GM19463 (cell line): ENCODE results near the gene OMA1.
"Not testable (repeated sequence)": the region's sequence is repeated elsewhere in the genome, so short reads cannot be mapped to it uniquely, and the experiment has no call there.

Experiments used
- ATAC-seq: cut with Tn5 transposase; IDR thresholded peaks from one replicate; pipeline ENCODE4 v1.9.1; 2021; ENCODE audit warnings: mild to moderate bottlenecking, moderate library complexity; ENCODE audit not compliant: unreplicated experiment

Gene OMA1

DNA sequence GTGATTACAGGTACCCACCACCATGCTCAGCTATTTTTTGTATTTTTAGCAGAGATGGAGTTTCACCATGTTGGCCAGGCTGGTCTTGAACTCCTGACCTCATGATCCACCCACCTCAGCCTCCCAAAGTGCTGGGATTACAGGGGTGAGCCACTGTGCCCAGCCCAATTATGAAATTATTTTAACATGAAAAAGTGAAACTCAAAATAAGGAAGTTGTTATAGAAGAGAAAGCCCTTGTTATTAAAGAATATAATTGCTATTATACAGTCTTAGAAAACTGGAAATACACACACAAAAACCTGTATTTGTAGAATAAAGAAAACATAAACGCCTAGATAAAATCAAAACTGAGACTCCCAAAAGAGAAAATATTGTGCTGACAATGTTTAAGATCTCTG, 14.7 kb downstream of the OMA1 start:
- ATAC-seq = not testable (repeated sequence)

DNA sequence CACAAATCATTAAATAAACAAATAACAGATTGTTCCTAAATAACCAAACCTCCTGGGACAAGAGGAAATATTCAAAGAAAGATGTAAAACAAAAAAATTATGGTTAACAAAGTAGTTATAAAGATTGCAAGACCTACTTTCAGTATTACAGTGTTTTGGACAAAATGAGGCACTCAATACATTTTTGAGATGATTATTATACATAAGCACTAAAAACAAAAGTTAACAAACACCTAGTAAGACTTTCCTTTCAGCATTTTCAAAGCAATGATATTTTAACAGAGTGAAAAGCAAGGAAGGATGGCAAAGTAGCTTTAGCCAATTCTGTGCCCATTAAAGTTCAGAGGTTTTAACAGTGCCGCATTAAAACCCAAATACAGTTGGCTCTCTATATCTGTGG, 17.2 kb downstream of the OMA1 start:
- ATAC-seq = no peak

DNA sequence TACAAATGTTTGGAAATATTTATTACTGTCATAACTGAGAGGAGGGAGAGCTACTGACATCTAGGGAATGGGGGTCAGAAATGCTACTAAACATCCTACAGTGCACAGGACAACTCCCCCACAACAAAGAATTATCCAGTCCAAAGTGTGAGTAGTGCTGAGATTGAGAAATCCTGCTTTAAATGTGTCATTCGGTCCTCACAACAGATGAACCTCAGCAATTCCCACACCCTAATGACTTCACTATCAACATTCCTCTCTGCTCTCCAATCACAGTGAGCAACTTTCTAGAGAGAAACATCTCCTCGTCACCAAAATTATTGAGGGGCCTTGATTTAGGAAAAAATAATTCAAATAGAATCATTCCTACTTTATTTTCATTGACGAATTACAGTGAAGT, 18.0 kb downstream of the OMA1 start:
- ATAC-seq = no peak

DNA sequence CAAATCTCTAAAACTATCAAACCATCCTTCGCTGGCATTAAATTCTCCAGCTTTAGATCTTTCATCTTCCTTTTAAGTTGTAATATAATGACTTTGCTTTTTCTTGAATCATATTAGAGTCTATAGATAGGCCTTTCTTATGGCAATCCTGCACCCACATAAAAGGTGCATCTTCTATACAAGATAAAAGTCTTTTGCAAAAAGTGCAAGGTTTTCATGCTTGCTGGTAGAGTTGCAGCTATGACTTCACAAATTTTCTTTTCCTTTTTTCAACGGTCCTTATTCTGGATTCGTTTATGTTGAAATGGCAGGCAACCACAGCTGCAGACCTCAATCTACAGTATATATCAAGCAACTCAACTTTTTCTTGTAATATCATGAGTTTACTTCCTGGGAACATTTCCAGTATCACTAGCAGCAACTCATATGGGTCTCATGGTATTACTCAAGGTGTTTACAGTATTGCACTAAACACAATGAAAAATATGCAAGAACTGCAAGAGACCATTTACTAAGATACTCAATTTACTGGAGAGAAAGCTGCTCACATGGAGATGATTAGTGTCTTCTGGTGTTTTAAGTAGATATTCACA, 22.1 kb downstream of the OMA1 start:
- no peak for ATAC-seq

DNA sequence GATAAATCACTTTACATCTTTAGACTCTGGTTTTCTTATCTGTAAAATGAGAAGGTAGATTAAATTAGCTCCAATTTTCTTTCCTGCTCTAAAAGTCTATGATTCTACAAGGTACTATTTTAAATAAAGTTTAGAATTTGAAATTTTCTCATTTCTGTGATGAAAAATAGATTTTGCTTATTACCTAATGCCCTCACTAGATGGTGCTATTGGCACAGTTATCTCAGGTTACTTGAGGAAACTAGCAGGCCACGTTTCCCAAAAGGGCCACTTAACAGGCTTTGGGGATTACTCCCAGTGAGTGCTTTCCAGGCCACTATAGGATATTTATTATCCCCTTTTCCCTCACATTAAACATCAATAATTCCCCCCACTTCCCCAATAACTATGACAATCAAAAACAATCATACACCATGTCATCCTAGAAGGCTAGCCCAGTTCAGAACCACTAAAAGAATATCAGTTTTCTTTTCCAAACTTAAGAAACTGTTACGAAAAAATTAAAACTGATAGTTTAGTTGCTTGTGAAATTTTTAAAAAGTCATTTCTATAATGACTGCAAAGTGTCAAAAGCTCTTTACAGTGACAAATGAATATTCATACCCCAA, 30.6 kb downstream of the OMA1 start:
- no peak for ATAC-seq

DNA sequence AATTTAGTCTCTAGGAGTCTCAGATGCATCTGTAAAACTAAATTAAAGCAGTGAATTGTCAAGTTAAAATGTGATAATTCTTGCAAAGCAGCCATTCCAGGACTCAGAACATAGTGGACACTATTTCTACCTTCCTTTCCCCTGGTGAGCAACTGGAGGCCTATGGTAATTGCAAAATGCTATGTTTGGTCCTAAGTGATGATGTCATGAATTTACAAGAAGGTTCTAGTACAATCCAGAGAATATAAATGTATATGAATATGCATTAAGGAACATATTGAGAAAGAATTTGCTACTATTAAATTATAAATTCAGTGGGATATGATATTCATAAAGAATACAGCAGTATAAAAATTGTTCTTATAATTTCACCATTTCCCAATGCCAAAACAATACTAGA, 32.6 kb downstream of the OMA1 start:
- no peak for ATAC-seq

DNA sequence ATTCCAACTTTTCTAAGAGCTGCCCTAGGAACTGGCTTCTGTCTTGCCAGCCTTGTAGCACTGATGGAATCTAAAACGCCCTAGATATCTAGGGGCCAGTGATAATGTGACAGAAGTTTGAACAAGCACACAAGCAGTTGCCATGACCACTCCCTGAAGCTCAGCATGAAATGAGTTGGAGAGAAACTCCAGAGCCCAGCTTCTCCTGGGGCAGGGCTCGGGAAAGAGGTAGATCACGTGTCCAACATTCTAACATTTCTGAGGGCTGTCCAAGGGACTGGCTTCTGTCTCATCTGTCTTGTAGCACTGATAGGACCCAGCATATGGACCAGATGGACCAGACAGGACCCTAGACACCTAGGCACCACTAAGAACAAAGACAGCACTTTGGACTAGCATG, 37.9 kb downstream of the OMA1 start:
- ATAC-seq = no peak

DNA sequence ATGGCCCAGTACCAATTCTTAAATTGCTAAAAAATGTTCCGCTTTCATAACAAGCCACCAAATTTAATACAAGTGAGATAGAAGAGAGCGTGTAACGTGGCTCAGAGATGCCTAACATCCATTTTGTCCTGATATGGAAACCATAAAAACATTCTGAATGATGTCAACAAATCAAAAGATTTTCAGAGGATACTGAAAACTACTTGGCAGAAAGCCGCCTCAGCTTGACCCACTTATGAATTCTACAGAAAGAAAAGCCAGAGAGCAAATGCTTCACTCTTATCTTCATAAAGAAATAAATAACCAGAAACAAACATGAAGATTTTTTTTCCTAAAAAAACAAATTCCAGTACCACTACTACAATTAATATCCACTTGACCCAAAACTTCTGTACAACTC, 41.2 kb downstream of the OMA1 start:
- no peak for ATAC-seq

DNA sequence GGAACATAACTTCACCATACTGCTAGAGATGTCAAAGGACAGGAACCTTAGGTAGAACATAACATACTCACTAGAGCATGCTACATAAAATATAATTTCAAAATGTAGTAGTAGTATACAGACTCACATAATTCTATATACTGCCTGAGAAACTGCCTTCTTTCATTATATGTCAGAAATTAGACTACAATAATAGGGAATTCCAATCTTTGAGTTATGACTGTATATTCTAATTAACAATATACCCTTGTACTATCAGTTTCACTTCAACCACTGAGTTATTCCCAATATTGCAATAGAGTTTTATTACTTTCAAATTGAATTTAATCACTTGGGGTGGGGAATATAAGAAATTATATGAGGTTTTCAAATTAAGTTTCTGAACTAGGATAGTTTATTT, 44.0 kb downstream of the OMA1 start:
- ATAC-seq = no peak

DNA sequence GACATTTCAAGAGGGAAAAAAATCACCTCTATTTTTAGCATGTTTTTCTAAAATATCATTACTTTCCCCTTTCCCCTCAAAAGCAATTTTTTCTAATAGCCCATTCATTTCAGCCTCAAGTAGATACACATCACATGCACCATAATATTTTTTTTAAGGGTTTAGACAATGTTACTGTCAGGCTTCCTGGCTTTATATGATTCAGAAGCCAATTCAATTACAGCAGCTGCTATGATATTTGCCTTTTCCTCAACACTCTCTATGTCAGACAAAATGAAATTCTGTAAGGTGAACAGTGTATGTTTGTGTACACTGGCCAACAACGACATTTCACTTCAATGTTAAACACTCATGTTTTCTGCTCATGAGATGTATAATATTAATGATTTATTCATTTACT, 46.5 kb downstream of the OMA1 start:
- ATAC-seq = no peak

DNA sequence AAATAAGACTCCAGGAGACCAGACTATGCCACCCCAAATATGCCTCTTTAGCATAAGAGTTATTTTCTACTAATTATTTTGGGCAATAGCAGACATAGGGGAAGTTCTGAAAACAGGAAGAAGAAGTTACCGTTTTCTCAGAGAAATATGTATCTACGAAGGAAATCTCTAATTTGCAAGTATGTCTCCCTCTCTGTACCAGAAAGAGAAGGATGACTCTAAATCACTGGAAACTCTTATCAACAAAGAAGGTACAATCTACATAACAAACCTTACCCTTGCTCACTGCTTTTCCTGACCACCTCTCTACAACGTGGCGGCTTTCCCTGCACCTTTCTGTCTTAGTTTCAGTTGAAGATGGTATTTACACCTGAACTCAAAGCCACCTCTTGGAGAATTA, 49.0 kb downstream of the OMA1 start:
- no peak for ATAC-seq

DNA sequence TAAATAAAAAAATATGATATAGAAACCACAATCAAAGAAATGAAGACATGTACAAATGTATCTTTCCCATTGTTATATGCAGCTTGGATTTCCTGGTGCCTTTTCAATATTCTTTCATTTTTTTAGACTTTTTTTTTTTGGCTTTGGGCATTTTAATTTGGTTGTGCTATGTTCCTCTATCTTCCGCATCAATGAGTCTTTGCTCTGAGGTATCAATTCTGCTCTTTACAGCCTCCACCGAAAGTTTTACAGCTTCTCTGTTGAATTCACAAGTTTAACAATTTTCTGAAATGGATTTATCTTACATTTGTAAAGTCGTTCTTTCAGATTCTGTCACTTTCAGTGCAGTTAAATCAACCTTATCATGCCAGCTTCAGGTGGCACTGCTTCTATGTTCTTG, 50.5 kb downstream of the OMA1 start:
- no peak for ATAC-seq

DNA sequence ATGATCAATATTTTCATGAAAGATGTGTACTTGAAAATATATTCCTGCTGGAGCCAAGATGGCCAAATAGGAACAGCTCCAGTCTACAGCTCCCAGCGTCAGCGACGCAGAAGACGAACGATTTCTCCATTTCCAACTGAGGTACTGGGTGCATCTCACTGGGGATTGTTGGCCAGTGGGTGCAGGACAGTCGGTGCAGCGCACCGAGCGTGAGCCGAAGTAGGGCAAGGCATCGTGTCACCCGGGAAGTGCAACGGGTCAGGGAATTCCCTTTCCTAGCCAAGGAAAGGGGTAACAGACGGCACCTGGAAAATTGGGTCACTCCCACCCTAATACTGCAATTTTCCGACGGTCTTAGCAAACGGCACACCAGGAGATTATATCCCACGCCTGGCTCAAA, 57.6 kb downstream of the OMA1 start:
- not testable (repeated sequence) for ATAC-seq

DNA sequence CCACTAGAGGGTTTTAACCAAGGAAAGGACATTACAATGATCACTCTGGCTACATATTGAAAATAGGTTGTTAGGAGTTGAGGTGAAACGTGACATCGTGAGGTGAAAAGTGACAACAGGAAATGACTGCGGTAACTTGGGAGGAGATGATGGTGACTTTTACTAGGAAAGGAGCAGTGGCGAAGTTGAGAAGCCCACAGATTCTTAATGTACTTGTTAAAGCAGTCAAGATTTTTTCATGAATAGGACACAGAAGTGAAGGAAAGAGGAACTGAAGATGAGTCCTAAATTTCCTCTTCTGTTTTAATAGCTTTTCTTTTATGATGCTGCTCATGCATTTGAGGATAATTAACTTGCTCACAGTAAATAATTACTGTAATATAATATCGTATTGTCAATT, 59.5 kb downstream of the OMA1 start:
- no peak for ATAC-seq

DNA sequence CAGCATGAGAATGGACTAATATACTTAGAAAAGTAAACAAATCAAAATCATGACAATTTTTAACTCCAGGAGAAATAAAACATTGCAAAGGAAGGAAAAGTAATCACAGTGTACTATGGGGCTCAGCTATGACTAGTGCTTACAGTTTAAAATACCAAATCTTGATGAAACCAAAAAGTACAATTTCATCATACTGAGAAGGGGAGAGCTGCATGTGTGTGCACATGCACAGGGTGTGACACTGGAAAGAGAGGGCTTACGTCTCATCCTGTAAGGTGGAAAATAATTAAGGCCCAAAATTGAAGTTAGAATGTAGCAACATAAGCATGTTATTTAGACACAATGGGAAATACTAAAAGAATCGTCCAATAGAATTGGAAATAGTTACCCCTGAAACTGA, 64.6 kb downstream of the OMA1 start:
- no peak for ATAC-seq

DNA sequence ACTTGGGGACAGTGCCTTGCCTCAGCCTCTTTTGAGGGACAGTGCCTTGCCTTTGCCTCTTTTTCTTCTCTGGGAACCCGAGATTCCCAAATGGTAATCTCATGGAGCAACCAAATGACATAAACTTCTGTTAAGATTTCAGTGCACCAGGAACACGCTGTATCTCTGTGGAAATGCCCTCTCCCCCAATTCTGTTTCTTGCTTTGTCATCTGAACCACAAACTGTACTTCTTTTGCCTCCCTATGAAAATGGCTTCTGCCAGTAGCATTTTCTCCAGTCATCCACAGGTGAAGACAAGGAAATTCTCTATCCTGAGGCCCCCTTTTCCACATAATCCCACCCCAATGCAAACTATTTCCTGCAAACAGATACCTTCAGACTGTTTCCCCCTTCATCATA, 66.3 kb downstream of the OMA1 start:
- ATAC-seq = no peak

DNA sequence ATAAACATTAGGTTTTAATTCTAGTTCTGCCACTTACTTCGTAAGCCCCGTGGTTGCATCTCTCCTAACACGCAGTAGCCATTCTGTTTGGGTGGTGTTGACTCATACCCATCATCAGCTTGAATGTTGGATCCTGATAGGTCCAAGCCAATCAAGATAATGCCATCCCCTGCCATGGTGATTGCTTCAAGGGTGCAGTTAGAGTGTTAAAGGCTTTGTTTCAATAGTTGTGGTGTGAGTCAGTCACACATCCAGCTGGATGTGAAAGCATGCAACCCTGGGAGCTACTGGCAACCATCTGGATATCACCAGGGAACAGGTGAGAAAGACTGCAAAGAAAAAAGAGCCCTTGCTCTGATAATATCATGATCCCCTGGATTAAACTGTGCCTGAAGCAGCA, 69.1 kb downstream of the OMA1 start:
- no peak for ATAC-seq

DNA sequence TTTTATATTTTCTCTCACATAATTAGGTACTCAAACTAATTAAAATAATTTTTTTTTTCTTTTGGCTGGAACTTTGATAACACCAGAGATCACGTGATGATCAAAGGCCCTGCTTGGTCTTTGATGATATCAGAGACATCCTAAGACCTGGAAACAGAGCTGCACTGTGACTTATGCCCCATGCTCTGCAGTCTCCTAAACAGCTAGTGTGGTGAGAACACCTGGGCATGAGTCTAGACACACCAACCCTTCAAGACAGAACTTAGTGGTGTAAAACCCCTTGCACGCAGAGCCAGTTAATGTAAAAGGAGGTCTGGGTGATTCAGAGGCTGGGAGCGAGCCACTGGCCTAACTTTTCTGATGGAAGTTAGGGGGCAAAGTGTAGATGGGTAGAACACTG, 70.3 kb downstream of the OMA1 start:
- ATAC-seq = no peak

DNA sequence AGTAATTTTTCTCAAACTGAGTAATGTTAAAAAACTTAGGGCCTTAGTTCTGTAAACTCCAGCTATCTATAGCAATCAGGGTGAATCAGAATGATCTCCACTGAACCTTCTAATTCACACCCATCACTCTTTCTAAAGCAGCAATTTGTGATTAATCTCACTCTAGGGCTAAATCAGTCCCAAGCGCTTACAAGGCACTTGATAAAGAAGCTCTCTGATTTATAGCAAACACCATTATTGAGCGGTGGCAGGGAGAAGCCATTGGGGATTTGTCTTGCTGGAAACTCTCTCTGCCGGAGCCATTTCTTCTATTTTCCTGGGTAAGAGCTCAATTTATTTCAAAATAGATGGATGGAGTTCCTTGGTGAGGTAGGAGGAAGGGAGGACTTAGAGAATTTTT, 77.0 kb downstream of the OMA1 start:
- ATAC-seq = no peak

DNA sequence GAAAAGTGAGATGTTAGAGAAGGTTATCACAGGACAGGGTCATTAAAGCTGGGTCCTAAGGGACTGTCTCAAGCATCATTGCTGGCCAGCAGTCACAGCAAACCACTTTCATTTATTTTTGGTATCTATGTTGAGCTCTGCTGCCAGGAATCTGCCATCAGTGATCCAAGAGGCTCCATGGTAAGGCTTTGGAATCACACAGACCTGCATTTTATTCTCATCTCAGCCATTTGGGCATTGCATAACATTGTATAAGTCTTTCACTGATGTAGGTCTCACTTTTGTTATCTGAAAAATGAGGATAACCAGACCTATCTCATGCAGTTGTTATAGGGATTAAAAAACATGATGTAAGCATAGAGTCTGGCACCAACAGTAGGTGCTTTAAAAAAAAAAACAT, 77.5 kb downstream of the OMA1 start:
- no peak for ATAC-seq

DNA sequence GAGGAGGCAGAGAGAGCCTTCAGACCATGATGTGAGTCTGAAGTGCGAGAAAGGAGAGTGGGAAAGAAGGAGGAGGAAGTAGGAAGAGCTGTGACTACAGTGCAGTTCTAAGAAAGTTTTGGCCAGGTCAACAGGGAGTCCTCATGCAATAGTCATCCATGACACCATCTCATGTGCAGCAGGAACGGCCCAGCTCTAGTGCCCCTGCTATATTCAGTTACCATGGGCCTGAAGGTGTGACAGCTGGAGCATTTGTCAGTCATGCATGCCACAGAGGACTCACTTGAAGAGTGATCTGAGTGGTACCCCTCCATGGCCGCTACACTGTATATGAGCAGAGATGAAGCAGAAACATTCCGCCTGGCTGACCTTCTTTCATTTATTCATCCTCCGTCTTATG, 77.9 kb downstream of the OMA1 start:
- ATAC-seq = no peak

DNA sequence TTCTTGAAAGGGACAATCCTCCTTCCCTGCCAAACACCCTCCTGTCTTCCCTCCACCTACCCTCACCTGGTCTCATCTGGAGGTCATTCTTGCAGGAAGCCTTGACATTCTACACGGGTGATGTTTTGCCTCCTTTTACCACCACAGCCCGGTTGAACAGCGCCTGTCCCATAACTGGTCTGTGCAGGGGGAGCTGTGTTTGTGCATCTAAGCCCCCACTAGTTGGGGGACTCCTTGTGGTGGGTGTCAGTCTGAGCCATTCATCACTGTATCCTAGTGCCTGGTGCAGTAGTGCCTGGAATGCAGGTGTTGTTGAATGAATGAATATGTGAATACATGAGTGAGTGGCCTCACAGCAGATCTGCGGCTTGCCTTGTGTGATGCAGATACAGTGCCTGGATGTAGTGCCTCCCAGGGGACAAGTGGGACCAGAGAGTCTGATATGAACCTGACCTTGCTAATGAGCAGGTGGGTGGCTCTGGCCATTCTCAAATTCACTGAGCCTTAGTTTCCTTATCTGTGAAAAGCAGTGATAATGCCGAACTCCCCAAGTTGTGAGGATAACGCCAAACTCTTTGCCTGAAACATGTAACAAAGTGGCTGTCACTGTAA, 79.8 kb downstream of the OMA1 start:
- ATAC-seq = no peak
